GM19467 (cell line): ENCODE data around the gene GNLY.

Source experiments
- ATAC-seq: cut with Tn5 transposase; IDR thresholded peaks from one replicate; pipeline ENCODE4 v1.9.1; 2021; ENCODE audit warnings: mild to moderate bottlenecking, moderate library complexity; ENCODE audit not compliant: unreplicated experiment

The GNLY gene

DNA sequence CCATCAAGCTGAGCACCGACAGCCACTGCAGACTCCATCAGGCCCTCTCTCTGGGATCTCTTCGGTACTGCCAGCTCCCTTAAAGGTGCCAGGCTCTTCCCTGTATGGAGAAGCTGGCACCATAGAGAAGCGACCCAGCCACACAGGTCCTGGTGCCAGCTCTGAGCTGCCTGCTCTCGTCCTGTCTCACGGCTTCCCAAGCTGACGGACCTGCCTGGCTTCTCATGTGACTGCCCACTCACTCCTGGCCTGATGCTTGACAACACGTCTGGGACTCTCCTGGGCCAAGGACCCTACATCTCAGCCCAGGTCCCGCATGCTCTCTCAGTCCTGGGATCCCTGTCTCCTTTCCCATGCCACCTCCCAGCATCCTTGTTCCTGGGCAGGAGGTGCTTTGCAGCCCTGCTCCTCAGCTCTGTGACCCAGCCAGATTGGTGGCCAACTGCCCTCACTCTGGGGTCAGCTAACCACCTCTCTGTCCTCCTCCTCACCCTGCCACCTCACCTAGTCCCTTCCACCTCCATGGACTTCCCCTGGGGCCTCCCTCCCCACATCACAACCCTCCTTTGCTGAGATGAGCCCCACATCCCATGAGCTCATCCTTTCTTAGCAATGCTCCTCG is 47.2 kb downstream of the GNLY start:
- no peak for ATAC-seq

DNA sequence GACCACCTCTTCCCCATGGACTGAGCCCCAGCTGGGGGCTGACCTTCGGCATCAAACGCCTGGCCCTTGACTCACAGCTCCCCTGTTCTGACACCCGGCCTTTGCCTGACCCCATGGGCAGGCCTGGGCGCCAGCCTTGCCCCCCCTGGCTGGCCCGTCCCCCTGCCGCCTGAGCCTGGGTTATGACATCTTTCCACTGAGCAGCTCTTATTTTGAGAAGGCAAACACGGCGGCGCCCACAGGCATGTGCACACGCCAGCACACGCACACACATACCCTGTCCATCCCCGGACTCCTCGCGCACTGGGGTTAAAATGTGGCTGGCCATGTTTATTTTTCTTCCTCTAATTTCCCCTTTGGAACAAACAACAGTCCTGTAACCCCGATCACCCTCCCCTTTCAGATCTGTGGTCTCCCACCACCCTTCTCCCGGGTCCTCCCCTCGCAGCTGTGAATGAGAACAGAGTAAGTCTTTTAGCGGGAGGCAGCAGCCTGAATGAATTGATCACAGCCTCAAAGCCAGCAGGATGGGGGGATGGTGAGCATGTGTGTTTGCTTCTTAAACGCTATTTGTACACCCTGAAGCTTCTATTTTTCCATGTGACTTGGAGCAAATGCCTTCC is 47.8 kb downstream of the GNLY start:
- ATAC-seq, result no peak

DNA sequence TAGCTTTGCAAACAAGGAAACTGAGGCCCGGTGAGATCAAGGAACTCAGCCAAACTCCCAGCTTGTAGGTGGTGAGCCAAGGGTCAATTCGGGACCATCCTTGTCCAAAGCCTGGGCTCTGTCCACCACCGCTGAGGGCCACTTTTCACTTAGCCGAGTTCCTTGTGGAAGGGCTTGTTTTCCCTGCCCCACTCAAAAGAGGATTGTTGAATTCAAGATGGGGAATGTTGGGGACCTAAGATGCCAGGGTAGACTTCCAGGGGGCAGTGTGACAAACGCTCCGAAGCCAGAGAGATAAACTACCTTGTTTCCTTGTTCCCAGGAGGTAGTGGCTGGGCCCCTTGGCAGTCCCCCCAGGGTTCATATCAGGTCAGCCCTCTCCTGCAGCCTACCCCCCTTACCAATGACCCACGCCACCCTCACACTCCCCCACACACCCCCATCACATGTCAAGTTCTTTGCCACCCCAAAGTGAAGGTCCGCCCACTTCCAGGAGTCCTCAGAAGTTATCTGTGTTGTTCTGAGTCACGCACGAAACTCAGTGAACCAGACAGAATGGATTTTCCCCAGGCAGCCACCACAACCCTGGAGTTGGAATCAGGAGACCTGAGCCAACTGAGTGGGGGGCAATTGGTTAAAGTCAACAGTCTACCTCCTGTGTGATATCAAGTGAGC is 49.3 kb downstream of the GNLY start:
- no peak for ATAC-seq

DNA sequence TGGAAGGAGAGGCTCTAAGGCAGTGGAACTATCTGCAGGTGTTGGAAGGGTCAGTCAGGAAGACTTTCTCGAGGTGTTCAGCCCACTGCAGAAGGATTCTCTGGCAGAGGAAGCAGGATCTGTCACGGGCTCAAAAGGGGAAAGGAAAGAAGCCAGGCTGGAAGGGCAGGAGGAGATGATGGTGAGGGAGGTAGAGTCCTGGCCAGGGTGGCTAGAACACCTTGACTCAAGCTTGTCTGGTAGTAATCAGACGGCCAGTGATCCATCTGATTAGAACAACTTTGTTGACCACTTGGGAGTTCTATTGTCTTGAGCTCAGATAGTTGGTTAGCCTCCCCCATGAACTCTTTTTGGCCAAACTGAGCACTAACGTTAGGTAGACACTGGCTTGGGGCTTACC is 49.9 kb downstream of the GNLY start:
- ATAC-seq, result no peak

DNA sequence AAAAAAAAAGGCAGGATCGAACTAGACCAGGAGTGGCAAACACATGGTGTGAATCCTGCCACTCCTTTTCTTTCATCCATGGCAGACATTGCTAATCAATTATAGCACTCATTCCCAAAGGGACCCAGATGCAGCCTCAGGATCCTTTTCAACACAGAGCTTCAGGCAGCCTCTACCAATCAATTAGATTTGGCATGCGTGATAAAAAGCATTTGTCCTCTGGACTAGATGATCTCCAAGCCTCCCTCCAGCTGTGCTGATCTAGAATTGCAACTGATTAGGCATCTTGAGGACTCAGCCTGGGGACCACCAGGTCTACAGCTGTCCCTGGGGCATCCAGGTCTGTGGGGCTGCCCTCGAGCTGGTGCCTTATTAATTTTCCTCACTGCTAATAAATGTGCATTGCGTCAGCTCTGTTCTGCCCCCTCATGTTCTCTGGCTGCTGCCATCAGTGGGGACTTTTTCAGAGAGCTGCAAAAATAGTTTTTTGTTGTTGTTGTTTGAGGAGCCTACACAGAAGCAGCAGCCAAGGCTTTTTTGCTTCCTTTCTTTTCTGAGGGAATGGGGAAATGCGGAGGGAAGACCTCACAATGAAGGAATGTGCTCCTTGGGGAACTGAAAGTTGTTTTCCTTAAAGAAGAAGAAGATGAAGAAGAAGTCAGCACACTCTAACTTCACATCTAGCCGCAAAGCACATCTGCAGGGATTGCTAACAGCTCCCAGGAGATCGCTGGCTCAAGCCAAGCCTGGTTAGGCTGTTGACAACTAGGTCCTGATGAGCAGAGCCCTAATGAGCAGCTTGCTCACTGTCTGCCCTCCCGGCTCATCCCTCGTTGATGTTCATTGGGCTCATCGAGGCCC is 50.8 kb downstream of the GNLY start:
- no peak for ATAC-seq

DNA sequence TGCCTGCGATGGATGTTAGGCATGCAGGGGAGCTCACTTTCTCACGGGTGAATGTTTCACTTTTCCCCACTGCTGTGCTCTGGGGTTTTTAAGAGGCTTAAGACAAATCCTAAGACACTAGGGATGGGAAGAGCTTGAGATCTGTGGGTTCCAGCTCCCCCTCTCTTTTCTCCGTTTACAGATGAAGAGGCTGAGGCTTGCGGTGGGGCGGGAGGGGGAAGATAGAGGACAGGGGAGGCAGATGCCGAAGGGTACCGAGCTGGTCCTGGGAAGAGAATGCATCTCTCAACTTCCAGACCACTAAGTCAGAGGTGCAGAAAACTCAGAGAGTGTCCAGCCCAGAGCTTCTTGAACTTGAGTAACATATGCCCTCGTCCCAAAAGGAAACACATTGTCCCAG is 51.5 kb downstream of the GNLY start:
- no peak for ATAC-seq

DNA sequence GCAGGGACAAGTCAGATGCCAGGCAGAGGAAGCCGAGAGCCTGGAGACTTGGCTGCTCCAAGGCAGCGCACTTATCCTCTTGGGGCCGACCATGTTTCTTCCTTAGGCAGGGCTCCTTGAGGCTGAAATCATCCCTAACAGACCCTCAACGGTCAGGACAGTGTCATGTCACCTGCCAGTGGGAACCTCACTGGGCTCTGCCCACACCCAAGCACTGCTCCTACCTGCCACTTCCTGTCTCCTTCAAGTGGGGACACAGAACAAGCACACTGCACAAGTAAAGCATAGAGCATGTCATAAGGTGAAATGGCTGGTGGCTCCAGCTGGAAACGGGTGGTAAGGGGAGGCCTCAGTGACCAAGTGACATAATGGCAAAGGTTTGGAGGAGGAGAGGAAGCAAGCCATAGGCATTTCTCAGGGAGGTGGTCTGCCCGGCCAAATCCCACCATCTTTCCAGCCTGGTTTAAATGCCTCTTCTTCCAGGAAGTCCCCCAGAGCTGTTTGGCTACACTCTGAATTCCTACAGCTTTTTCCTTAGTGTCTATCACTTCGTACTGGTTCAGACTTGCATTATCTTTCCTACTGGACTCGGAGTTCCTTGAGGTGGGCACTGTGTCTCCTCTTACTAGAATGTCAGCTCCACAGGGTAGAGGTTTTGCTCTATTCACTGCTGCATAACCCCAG is 52.3 kb downstream of the GNLY start:
- ATAC-seq, result no peak

DNA sequence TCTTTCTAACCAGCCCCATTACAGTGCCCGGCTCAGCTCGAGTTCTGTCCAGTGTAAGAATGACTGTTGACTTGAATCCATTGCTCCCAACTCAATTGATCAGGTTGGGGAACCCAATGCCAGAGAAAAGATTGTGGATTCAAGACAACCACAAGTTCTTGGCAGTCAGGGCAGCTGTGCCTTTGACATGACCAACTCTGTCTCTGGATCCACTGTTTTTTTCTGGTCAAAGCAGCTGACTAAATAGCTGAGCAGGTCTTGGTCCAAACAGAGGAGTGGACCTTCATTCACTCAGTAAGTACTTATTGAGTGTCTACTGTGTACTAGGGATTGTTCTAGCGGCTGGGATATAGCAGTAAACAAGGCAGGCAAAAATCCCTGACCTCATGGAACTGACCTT is 53.3 kb downstream of the GNLY start:
- ATAC-seq, result no peak

DNA sequence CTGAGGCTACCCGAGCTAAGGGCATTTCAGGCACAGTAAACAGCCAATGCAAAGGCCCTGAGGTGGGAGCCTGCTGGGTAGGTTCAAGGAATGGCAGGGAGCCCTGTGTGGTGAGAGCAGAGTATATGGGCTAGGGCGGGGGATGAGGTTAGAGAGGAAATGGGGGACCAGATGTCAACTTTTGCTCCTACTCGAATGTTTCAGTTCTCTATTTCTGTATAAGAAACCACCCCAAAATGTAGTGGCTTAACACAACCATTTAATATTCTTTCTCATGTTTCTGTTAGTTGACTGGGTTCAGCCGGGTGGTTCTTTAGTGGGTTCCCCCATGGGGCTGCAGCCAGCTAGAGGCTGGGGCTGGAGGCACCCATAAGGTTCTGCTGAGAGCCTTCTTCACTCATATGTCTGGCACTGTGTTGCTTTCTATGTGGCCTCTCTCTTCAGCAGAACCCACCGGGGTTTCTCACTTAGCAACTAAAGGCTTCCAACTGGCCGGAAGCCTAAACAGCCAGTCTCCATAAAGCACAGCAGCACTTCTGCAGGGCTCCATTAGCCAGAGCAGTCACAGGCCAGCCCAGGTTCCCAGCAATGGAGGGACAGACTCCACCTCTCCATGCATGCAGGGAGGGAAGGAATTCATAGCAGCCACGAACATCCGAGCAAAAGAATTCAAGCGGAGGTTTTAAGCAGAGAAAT is 54.0 kb downstream of the GNLY start:
- ATAC-seq, result peak; percentile 50
